ENCODE measurements around the gene PCDHA1. TPM values are rescaled to one million over a fixed set of nuclear protein-coding genes. Genes with fewer than 3 reads are reported as not detected.
"Not testable (repeated sequence)": the region's sequence is repeated elsewhere in the genome, so short reads cannot be mapped to it uniquely, and the experiment has no call there.

Gene PCDHA1
- total RNA-seq, 1 donor from 2014 or later: 0.24 TPM

DNA sequence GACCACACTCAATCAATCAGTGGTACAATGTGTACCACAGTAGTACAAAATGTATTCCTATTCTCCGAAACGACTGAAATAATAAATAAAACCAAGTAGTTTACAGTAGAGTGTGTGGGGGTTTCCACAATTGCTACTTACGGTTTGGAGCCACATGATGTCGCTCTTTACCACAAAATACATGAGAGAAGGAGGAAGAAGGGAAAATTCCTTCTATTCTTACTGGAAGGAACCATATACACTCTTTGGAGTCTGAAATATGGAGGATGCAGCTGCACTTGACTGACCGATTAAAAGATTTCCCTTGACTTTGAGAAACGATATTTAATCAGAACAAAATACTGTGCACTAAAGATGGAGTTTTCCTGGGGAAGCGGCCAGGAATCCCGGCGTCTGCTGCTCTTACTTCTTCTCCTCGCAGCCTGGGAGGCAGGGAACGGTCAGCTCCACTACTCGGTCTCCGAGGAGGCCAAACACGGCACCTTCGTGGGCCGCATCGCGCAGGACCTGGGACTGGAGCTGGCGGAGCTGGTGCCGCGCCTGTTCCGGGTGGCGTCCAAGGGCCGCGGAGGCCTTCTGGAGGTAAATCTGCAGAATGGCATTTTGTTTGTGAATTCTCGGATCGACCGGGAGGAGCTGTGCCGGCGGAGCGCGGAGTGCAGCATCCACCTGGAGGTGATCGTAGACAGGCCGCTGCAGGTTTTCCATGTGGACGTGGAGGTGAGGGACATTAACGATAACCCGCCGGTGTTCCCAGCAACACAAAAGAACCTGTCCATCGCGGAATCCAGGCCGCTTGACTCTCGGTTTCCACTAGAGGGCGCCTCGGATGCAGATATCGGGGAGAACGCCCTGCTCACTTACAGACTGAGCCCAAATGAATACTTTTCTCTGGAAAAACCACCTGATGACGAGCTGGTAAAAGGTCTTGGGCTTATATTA, 21.2 kb downstream of the PCDHA1 start, which contains the start of gene PCDHA4:
PCDHA4 (plus strand) TSS at position 235 of the 942 bp plus-strand sequence.
- no peak within 1 kb of the TSS for H3K27ac ChIP-seq
- H3K9me3 ChIP-seq (ENCODE audit: low read depth): no peaks in the 10 kb centered on the region
- peak within 1 kb of the TSS; percentile 87 for H3K4me2 ChIP-seq
- TF ChIP-seq, protein P1, sequence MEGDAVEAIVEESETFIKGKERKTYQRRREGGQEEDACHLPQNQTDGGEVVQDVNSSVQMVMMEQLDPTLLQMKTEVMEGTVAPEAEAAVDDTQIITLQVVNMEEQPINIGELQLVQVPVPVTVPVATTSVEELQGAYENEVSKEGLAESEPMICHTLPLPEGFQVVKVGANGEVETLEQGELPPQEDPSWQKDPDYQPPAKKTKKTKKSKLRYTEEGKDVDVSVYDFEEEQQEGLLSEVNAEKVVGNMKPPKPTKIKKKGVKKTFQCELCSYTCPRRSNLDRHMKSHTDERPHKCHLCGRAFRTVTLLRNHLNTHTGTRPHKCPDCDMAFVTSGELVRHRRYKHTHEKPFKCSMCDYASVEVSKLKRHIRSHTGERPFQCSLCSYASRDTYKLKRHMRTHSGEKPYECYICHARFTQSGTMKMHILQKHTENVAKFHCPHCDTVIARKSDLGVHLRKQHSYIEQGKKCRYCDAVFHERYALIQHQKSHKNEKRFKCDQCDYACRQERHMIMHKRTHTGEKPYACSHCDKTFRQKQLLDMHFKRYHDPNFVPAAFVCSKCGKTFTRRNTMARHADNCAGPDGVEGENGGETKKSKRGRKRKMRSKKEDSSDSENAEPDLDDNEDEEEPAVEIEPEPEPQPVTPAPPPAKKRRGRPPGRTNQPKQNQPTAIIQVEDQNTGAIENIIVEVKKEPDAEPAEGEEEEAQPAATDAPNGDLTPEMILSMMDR (IDR thresholded peaks at IDR 0.05): peak; percentile 78
- TF ChIP-seq EZH2phosphoT487 (IDR thresholded peaks at IDR 0.05): no peak
- no peak for TF ChIP-seq EZH2 (IDR thresholded peaks at IDR 0.05)
- no peaks in the 10 kb centered on the region for H3F3A ChIP-seq (ENCODE audit: low read depth)
- H4K20me1 ChIP-seq (ENCODE audit: low read depth): no peaks in the 10 kb centered on the region
- peak; percentile 84 for DNase-seq (ENCODE audit: low spot score)
- peaks cover 51% of the 10 kb centered on the region for H3K9me3 Mint-ChIP-seq
- peaks cover 4% of the 10 kb centered on the region for H3K27me3 Mint-ChIP-seq (ENCODE audit: insufficient read depth, low read depth)
- H3K4me1 Mint-ChIP-seq: peaks cover 13% of the 10 kb centered on the region
- no peaks in the 10 kb centered on the region for H3K27me3 ChIP-seq
- peak within 1 kb of the TSS; percentile 92 for H3K4me3 ChIP-seq
- H3K36me3 Mint-ChIP-seq: peaks cover 34% of the 10 kb centered on the region
- H3K27ac Mint-ChIP-seq: peak within 1 kb of the TSS; percentile 98
- H2AFZ ChIP-seq (replicated peaks): peak within 1 kb of the TSS; percentile 100
- H3K79me2 ChIP-seq (ENCODE audit: low read depth): peaks cover 4% of the 10 kb centered on the region
- peak within 1 kb of the TSS; percentile 65 for H3K9ac ChIP-seq
- peak within 1 kb of the TSS; percentile 95 for H3K4me3 Mint-ChIP-seq
- peaks cover 12% of the 10 kb centered on the region for H3K4me1 ChIP-seq
- peaks cover 12% of the 10 kb centered on the region for H3K36me3 ChIP-seq

GRCh38 chr5:140808241-140808888, 22.4 kb downstream of the PCDHA1 start:
- H3K27ac ChIP-seq; H3K79me2 ChIP-seq (ENCODE audit: low read depth): not testable (repeated sequence)

GRCh38 chr5:140808889-140809291, 22.9 kb downstream of the PCDHA1 start:
- H3K36me3 Mint-ChIP-seq: peaks cover 38% of the 10 kb centered on the region
- H3K27me3 Mint-ChIP-seq (ENCODE audit: insufficient read depth, low read depth): peaks cover 4% of the 10 kb centered on the region
- Histone ChIP-seq H3K9me3 (ENCODE audit: low read depth) (no peaks in the 10 kb centered on the region), H3K27ac (no peak overlapping the region), H3K36me3 (peaks cover 12% of the 10 kb centered on the region), H3F3A (ENCODE audit: low read depth) (no peaks in the 10 kb centered on the region), H3K27me3 (no peaks in the 10 kb centered on the region), H3K4me2 (no peak overlapping the region), H3K9ac (no peak overlapping the region), H3K79me2 (ENCODE audit: low read depth) (peaks cover 4% of the 10 kb centered on the region), H3K4me3 (no peak overlapping the region), H4K20me1 (ENCODE audit: low read depth) (no peaks in the 10 kb centered on the region), H3K4me1 (peaks cover 12% of the 10 kb centered on the region), H2AFZ (replicated peaks) (no peak overlapping the region)
- H3K9me3 Mint-ChIP-seq: peaks cover 51% of the 10 kb centered on the region
- peaks cover 13% of the 10 kb centered on the region for H3K4me1 Mint-ChIP-seq
- no peak overlapping the region for H3K27ac Mint-ChIP-seq
- no peak for DNase-seq (ENCODE audit: low spot score)
- TF ChIP-seq, protein P1 (IDR thresholded peaks at IDR 0.05): no peak
- TF ChIP-seq EZH2 (IDR thresholded peaks at IDR 0.05): no peak
- TF ChIP-seq EZH2phosphoT487 (IDR thresholded peaks at IDR 0.05): no peak
- no peak overlapping the region for H3K4me3 Mint-ChIP-seq

More at GRCh38 chr5:140808241-140808888, 22.4 kb downstream of the PCDHA1 start:
- H2AFZ ChIP-seq (replicated peaks); H3K9ac ChIP-seq; H4K20me1 ChIP-seq (ENCODE audit: low read depth); H3K9me3 ChIP-seq (ENCODE audit: low read depth); H3K27me3 ChIP-seq; H3K4me2 ChIP-seq; H3K27me3 Mint-ChIP-seq (ENCODE audit: insufficient read depth, low read depth); H3F3A ChIP-seq (ENCODE audit: low read depth); H3K4me3 ChIP-seq; H3K27ac Mint-ChIP-seq; DNase-seq (ENCODE audit: low spot score): not testable (repeated sequence)
- Histone ChIP-seq H3K36me3 (peaks cover 12% of the 10 kb centered on the region), H3K4me1 (peaks cover 12% of the 10 kb centered on the region)
- Mint-ChIP-seq H3K4me3 (peak overlapping the region; percentile 95), H3K4me1 (peaks cover 13% of the 10 kb centered on the region), H3K9me3 (peaks cover 55% of the 10 kb centered on the region), H3K36me3 (peaks cover 40% of the 10 kb centered on the region)
